GM21528 (cell line): Measurements from ENCODE around the gene ASXL3.

Experiments used
- ATAC-seq: cut with Tn5 transposase; IDR thresholded peaks from one replicate; pipeline ENCODE4 v1.9.1; 2021; ENCODE audit warnings: mild to moderate bottlenecking, moderate library complexity; ENCODE audit not compliant: unreplicated experiment, low FRiP score

The ASXL3 gene

GRCh38 chr18:33577685-33578517 is at the start of gene ASXL3:
Gene ASXL3, plus strand, starts transcription at chr18:33578219. Its CDS starts 413 bp downstream, at chr18:33578632.
- no peak for ATAC-seq

DNA sequence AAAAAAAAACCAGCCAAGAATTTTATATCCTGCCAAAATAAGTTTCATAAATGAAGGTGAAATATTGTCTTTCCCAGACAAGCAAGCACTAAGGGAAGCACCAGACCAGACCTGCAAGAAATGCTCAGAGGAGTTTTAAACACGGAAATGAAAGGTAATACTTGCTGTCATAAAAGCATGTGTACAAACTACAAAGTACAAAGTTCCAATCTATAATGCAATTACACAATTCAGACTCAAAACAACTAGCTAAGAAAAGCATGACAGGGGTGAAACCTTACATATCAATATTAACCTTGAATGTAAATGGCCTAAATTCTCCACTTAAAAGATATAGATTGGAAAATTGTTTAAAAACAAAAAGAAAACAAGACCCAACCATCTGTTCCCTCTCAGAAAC is 45.0 kb upstream of the ASXL3 start:
- no peak for ATAC-seq

GRCh38 chr18:33536904-33537303 is 41.1 kb upstream of the ASXL3 start:
- ATAC-seq: no peak

DNA sequence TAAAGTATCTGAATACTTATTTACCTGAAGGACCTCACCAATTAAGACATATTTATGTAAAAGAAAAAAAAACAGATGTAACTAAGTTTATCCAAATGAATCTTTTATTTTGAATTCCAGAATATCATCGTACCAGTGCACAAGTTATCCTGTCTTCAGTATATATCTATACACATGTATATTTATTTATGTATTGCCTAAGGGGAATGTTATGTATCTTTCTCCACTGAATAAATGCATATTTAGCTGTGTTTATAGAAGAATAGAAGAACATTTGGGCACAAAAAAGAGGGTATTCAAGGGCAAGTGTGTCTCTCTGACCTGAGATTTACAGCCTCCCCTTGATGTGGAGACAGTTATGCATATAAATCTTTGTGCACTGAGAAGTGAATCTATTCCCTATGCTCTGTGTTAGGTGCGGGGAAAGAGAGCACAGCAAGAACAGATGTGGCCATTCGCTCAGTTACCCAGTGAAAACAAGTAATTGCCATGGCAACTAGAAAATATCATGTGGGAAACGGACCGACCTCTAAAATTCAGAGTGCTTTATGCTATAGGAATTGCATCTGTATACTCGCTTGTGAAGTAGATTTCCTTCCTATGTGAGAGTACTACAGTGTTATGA is 39.5 kb upstream of the ASXL3 start:
- ATAC-seq: no peak

GRCh38 chr18:33540392-33540791 is 37.6 kb upstream of the ASXL3 start:
- no peak for ATAC-seq

DNA sequence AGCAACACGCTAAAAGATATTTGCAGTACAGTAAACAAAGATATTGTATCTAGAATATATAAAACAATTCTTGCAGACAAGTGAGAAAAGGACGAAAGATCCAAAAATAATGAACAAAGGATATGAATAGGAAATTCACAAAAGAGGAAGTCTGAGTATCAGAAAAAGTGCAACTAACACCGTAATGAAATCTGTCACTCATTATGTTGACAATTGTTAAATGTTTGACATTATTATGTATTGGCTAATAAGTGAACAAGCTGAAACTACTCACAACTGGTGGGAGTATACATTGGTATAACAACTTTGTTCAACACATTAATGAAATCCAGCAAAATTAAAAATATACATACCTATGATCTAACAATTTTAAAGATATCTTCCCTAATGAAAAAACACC is 36.7 kb upstream of the ASXL3 start:
- no peak for ATAC-seq

GRCh38 chr18:33556846-33557245 is 21.2 kb upstream of the ASXL3 start:
- ATAC-seq: no peak

DNA sequence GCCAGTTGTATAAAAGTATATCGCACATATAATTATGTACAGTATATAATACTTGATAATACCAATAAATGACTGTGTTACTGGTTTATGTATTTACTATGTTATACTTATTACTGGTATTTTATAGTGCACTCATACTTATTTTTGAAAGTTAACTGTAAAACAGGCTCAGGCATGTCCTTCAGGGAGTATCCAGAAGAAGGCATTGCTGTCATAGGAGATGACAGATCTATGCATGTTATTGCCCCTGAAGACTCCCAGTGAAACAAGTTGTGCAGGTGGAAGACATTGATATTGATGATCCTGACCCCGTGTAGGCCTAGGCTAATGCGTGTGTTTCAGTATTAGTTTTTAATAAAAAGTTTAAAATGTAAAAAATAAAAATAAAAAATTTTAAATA is 20.3 kb upstream of the ASXL3 start:
- ATAC-seq: no peak

GRCh38 chr18:33558529-33558928 is 19.5 kb upstream of the ASXL3 start:
- no peak for ATAC-seq

DNA sequence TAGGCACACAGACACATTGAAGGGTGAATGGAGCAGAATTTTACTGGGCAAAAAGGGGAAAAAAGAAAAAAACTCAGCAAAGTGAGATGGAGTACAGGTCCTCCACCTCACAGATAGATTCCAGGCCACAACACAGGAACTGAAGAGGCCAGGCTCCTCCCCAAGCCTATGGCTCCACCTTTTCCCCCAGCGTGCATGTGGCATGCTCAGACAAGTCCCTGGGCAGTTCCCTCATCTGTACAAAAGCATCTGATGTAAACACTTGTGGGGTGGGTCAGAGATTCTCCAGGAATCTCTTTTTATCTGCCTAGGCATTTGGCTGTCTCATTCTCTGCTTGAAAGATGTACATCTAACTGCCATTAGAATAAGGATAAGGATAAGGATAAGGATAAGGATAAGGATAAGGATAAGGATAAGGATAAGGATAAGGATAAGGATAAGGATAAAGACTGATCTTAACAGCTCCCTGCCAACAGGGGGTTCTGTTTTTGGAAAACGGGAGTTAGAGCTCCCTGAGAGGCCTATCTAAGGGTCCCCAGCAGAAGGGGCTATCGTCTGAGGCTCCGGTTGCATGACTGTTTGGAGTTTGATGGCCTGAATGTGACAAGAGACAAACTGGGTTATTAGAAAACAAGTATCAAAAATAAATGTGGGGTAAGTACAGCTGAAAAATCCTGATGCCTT is 17.2 kb upstream of the ASXL3 start:
- peak; percentile 71 for ATAC-seq

DNA sequence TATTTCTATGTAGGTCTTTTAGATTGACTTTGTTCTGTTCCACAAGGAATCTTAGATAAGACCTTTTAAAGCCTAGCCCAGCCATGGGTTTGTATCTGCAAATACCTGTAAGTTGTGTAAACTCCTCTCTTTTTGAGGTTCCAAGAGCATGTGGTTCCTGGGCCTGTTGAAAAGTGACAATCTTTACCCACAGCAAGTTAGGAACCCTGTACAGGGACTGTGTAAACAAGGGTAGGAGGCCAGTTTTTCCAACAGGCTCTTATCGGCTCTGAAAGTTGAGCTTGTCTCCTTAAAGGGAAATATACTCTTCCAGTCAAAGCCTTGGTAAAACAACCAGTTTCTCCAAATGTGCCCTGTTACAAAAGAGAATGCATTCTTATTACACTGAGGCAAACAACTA is 15.3 kb upstream of the ASXL3 start:
- no peak for ATAC-seq

DNA sequence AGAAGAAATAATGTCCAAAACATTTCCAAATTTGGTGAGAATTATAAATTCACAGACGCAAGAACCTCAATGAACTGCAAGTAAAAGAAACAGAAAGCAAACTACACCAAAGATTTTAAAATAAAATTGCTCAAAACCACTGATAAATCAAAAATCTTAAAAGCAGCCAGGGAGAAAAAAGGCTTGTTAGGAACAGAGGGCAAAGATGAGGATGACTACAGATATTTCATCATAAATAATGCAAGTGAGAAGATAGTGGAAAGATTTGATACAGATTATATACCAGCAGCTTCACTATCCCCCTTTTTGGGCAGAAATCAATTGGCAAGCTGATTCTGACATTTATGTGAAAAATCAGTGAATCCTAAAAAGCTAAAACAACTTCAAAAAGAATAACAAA is 10.3 kb upstream of the ASXL3 start:
- ATAC-seq: no peak

- no peak for ATAC-seq
Measured at GRCh38 chr18:33571998-33572787, 5.8 kb upstream of the ASXL3 start.

DNA sequence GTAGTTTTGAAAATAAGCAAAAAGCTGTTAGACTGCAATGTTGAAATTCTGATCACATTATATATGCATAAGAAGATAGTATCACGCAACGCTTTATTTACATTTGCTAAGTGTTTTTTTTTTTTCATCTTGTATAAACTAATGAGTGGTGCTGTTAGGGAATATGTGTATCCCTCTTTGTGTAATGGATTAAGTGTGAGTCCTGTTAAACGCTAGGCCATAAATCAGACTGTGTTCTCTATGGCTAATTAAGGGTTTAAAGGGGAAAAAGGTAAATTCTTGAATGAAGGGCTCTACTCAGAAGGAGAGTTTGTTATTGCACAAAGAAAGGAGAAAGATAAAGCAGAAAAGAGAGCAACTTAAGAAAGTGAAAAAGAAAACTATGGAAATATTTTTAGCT is 4.8 kb upstream of the ASXL3 start:
- no peak for ATAC-seq

GRCh38 chr18:33575451-33575850 is 2.6 kb upstream of the ASXL3 start:
- ATAC-seq: no peak

DNA sequence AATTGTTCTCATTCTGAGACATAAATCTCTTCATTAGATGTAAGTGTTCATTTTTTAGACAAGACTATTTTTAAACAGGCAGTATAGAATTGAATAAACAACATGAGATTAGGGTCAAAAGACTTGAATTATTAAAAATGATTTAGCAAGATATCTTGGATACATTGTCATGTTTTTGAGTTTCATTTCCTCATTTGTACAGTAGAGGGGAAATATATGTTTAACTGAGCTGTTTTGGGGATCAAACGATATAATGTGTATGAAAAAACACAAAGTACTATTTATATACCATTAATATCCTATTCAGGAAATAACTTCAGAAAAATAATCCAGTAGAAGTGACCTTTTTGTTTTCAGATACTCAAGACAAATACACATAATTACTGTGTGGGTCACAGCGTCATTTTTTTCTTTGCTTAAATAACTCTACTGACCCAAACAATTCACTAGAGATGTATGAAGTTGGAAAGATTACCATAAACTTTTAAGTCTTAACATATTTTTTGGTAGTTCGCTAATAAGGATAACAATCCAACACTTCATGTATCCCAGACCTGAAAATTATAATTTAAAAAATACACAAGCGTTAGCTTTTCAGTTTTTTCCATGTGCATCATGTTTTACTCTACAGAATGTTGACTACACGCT is 896 bp upstream of the ASXL3 start:
- ATAC-seq: no peak

DNA sequence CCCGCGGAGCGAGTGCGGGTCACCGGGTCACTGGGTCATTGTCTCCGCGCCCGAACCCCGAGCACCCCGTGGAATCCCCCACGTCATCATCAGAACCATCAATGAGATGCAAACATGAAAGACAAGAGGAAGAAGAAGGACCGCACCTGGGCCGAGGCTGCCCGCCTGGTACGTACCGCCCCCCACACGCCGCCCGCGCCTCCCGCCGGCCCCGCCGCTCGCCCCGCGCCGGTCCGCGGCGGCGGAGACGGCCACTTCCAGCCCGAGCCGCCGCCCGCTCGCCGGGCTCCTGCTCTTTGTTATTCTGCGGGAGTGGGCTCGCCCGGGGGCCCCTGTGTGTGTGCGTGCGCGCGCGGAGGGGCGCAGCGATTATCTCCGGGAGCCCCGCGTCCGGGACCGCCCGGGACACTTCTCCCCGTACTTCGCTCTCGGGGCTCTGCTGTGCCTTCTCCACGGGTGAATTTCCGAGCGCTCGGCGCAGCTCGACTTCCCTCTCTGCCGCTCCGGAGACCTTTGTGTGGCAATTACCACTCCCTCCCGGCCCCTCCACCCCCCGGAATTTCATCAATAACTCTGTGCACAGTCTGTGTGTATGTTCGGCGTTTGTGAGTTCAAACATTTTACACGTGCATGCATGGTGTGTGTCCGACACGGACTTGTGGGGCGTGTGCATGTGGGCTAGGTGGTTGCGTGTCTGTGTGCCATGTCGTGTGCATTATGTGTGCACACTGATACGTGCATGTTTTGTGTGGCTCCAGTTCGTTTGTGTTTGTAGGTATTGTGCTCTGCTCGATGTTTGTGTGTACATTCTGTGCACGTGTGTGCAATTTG is 714 bp downstream of the ASXL3 start:
- ATAC-seq: no peak

- no peak for ATAC-seq
Measured at GRCh38 chr18:33579349-33580215, 1.6 kb downstream of the ASXL3 start.

GRCh38 chr18:33580546-33580945 is 2.5 kb downstream of the ASXL3 start:
- no peak for ATAC-seq
